CD4-positive, alpha-beta T cell treated with Interleukin-2 at 100 ng/mL for 4 hours (primary cell): Measurements from ENCODE around the gene LPAR4.
"Not testable (repeated sequence)": the region's sequence is repeated elsewhere in the genome, so short reads cannot be mapped to it uniquely, and the experiment has no call there.

Experiments used
- DNase-seq: peaks from one replicate; pipeline ENCODE4 v3.0.0-alpha.2; 2020; ENCODE audit warnings: low spot score

Gene LPAR4

DNA sequence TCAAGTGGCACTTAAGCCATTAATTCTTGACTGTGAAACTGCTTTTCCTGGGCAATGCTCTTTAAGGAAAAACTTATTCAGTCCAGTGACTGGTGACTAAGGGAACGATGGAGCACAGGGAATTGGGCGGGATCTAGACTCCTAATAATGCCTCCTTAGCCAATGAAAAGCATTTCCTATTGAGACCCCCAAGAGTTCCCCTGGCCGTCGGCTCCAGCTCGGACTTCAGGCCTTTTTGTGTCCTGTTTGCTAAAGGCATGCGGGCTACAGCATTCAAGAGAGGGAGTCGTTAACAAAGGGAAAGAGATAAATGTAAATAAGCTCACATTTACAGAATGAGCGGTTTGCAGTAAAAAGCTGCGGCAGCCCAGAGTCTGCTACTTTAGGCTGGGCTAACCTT, at the start of gene LPAR4:
TSS of gene LPAR4 (plus strand) at position 232 of the 400 bp plus-strand sequence. CDS start 7,150 bp downstream, outside the sequence.
- DNase-seq, result no peak

DNA sequence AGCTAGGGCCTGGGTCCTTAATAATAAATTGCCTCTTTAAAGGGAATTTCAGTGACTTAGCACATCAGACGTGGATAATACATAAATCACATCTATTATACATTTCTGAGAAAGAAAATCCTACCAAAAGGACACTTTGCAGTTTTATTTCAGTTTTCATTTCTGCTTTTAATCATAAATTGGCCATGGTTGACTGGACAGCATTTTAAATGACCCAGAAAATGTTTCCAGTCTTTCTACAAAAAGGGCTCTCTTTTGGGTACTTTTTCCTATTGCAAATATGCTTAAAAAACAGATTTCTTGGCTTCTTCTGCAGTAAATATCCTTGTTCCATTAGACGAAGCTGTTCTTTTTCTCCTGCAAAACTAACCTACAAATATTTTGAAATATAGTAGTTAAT, 41.4 kb upstream of the LPAR4 start:
- DNase-seq, result no peak

DNA sequence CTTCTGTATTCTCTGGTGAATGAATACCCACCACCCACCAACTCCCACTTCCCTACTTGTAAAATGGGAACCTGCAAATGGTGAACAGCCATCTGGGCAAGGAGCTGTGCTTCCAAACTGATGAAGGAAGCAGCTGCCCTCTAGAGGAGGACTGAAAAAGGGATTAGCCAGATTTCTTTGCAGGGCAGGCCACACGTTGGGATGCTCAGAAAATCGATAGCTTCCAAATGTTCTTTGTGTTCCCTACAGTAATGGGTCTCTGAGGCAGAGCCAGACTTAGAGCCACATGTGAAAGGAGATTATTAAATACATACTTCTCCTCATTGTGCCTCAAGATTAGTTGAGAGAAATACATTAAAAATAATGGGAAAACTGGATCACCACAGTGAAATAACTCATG, 39.3 kb upstream of the LPAR4 start:
- no peak for DNase-seq

- DNase-seq, result no peak
Measured at GRCh38 chrX:78708816-78709215, 38.7 kb upstream of the LPAR4 start.

DNA sequence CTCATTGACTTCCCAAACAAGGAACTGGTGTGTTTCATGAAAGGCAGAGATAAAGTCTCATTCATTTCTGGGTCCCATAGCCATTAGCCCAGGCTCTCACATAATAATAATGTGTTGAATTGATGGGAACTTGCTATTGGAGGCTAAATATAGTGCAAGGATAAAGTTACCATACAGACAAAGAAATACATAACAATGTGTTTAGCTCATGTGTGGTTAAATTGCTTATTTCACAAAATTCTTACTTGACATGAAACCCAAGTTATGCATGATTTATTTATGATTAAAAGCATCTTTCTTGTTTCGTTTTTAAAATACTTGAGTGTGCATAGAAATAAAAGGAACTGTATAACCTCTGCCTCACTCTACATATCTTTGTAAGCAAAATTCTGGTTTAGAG, 37.3 kb upstream of the LPAR4 start:
- DNase-seq, result no peak

DNA sequence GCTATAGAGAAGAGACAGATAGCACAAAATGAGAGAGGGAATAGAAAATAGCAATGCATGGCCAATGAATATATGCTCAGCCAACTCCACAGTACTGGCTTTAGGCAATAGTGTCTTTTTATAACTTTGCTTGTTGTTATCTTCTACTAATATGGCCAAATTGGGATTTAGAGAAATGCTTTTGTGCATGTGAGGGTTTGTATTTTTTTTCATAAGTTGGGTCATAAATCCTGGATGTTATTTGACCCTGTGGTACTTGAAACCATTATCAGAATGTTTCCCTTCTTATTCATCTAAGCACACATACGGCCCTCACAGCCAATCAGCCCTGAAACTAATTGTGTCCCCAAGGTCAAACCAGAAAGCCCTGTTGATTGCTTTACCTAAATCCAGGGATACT, 35.2 kb upstream of the LPAR4 start:
- DNase-seq, result no peak

GRCh38 chrX:78725287-78725686, 22.2 kb upstream of the LPAR4 start:
- DNase-seq, result no peak

- no peak for DNase-seq
Measured at GRCh38 chrX:78746496-78746895, 1.0 kb upstream of the LPAR4 start.

DNA sequence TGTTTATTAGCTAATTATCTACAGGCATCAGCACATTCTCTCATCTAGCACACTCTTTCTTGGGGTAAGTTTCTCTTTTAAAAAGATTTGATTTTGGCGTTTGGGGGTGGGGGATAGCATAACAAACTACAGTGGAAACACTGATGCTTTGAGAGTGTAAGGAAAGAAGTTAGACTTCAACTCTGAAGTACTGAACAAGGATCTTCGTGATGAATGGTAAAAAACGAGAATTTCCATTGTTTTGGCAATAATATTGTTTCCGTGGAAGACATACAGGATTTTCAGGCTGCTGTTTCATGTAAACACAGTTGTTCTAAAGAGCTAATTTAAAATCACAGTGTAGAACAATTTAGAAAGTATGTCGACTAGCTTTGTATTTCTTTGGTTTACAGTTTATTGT, 451 bp downstream of the LPAR4 start:
- no peak for DNase-seq

DNA sequence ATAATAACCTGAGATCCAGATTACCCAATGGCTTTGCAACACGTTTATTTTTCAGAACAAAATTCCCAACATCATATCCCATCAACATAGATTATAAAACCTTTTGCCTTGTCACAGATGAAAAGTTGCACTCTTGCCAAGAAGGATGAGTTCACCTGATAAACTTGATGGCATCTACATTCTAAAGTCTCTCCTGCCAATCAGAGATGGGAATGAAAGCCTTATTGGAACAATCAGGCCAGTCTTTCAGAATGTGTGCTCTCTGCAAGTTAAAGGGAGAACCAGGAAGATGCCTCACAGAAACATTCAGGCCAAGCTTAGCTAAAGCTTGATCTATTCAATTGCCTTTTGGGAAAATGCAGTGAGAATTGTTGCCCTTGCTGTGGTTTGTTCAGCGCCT, 1.3 kb downstream of the LPAR4 start:
- no peak for DNase-seq

DNA sequence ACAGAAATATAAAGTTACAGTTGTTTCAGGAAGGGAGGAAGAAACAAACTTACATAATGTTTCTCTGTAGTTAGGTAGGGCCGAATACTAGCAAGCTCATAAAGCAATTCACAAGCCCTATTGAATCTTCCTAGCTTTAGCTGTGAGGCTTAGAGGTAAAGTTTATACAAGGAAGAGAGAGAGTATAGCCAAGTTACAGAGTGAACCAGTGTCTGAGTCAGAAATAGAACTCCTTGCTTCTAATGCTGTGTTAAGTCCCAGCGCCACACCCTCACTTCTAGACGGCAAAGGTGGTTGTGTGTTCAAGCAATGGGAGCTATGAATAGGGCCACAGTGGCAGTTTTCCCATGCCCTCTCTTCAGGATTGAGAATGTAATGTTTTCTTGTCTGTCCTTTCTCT, 6.1 kb downstream of the LPAR4 start:
- no peak for DNase-seq

DNA sequence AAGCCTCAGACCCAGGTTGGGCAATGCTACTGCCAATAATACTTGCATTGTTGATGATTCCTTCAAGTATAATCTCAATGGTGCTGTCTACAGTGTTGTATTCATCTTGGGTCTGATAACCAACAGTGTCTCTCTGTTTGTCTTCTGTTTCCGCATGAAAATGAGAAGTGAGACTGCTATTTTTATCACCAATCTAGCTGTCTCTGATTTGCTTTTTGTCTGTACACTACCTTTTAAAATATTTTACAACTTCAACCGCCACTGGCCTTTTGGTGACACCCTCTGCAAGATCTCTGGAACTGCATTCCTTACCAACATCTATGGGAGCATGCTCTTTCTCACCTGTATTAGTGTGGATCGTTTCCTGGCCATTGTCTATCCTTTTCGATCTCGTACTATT, 7.4 kb downstream of the LPAR4 start:
- no peak for DNase-seq

DNA sequence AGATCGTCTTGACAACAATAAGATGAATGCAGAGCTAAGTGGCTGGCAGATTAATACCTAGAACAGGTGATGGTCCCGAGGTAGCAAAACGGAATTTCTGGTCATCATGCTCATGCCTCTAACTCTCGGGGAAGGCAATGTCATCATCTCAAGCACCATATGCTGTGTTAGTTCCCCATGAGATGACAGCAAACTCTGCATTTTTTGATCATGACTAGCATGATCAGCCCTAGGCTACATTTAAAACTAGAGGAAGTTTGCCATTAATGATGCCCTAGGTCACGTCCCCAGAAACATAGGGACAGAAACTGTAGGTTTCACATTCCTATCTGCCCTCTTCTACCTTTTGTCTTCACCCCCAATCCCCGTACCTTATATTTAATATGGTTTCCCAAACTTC, 11.6 kb downstream of the LPAR4 start:
- no peak for DNase-seq

GRCh38 chrX:78769101-78769755, 21.7 kb downstream of the LPAR4 start:
- no peak for DNase-seq

GRCh38 chrX:78769946-78770345, 22.4 kb downstream of the LPAR4 start:
- no peak for DNase-seq

- DNase-seq, result no peak
Measured at GRCh38 chrX:78796916-78797315, 49.4 kb downstream of the LPAR4 start.

- DNase-seq, result no peak
Measured at GRCh38 chrX:78800114-78800513, 52.6 kb downstream of the LPAR4 start.

- DNase-seq, result no peak
Measured at GRCh38 chrX:78800694-78801093, 53.2 kb downstream of the LPAR4 start.

GRCh38 chrX:78801522-78801921, 54.0 kb downstream of the LPAR4 start:
- DNase-seq, result no peak

GRCh38 chrX:78802526-78802925, 55.0 kb downstream of the LPAR4 start:
- DNase-seq, result not testable (repeated sequence)
